ENCODE results near the gene HTR3B.

HTR3B gene

DNA sequence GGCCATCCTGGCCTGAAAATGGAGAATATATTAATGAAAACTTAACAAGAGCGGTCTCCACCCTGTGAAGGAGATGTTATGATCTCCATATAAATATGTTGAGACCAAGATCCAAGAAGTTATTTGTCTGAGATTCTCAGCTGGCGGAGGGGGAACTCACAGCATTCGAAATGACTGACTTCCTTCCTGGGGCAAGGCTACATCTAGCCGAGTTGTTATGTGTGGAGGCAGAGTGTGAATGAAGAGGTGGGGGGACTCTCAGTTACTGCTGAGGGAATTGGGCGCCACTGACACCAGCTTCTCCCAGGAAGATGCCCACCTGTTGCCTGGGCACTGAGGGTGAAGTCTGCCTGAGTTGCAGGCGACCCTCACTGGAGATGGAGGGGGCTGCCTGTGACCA, 76.2 kb downstream of the HTR3B start:
- Histone ChIP-seq H3K4me3 (ENCODE audit: low read depth in 1 of 2, low read length in 2 of 2) (no peak overlapping the region), H3K9me3 (ENCODE audit: low read length) (no peaks in the 10 kb centered on the region), H3K4me1 (ENCODE audit: insufficient read depth, low read length) (no peaks in the 10 kb centered on the region), H3K36me3 (ENCODE audit: insufficient read depth, low read length) (no peaks in the 10 kb centered on the region), H3K9ac (ENCODE audit: low read length) (no peak overlapping the region), H3K27ac (ENCODE audit: low read depth, low read length) (no peak overlapping the region), H3K27me3 (ENCODE audit: control insufficient read depth in 1 of 2, insufficient read depth in 2 of 2, low read length in 2 of 2) (no peaks in the 10 kb centered on the region)

DNA sequence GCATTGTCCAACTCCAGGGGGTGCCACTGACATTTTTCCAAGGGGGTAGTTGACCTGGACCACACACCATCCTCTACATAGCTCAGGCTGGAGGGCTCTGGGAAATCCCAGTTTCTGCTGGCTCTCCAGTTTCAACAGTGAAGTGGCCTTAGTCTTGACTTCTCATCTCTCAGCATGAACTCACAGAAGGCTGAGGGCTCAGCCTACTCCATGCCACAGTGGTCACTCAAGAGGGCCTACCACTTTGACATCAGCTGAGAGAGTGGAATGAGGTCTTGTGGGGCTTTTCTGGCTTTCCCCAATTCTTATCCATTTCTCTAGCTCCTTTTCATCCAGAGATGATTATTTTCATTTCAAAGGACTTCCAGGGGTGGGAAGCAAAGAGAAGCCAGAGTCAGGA, 77.7 kb downstream of the HTR3B start:
- no peak overlapping the region for H3K27ac ChIP-seq (ENCODE audit: low read depth, low read length)
- no peaks in the 10 kb centered on the region for H3K27me3 ChIP-seq (ENCODE audit: control insufficient read depth in 1 of 2, insufficient read depth in 2 of 2, low read length in 2 of 2)
- no peak overlapping the region for H3K9ac ChIP-seq (ENCODE audit: low read length)
- H3K9me3 ChIP-seq (ENCODE audit: low read length) = no peaks in the 10 kb centered on the region
- H3K4me1 ChIP-seq (ENCODE audit: insufficient read depth, low read length) = no peaks in the 10 kb centered on the region
- H3K36me3 ChIP-seq (ENCODE audit: insufficient read depth, low read length) = no peaks in the 10 kb centered on the region
- H3K4me3 ChIP-seq (ENCODE audit: low read depth in 1 of 2, low read length in 2 of 2) = no peak overlapping the region

DNA sequence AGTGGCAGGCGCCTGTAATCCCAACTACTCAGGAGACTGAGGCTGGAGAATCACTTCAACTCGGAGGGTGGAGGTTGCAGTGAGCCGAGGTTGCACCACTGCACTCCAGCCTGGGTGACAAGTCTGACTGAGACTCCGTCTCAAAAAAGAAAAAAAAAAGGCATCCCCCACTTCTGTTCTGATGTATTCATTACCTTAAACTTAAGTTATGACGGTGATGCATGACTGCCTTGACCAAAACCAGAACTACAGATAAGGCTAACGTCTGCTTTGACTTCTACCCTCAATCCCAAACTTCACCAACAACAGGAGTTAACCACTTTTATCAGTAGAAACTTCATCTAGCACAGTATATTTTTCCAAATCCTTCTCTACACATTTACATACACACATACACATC, 80.2 kb downstream of the HTR3B start:
- Histone ChIP-seq H3K27me3 (ENCODE audit: control insufficient read depth in 1 of 2, insufficient read depth in 2 of 2, low read length in 2 of 2) (no peaks in the 10 kb centered on the region), H3K9ac (ENCODE audit: low read length) (no peak overlapping the region), H3K36me3 (ENCODE audit: insufficient read depth, low read length) (no peaks in the 10 kb centered on the region)

DNA sequence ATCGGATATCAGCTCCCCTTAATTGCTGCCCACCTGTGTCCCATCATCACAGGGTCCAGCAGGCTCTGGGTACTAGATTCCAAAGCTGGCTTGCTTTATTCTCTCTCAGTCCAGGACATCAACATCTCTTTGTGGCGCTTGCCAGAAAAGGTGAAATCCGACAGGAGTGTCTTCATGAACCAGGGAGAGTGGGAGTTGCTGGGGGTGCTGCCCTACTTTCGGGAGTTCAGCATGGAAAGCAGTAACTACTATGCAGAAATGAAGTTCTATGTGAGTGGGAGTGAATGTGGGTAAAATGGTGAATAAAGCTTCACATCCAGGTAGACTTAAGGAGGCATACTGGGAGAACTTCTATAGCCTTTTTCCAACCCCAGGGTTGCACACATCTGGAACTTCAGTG, 81.3 kb downstream of the HTR3B start:
- no peak overlapping the region for H3K4me3 ChIP-seq (ENCODE audit: low read depth in 1 of 2, low read length in 2 of 2)
- H3K27ac ChIP-seq (ENCODE audit: low read depth, low read length) = no peak overlapping the region
- no peaks in the 10 kb centered on the region for H3K27me3 ChIP-seq (ENCODE audit: control insufficient read depth in 1 of 2, insufficient read depth in 2 of 2, low read length in 2 of 2)

More for the DNA sequence above, 80.2 kb downstream of the HTR3B start:
- Histone ChIP-seq H3K4me3 (ENCODE audit: low read depth in 1 of 2, low read length in 2 of 2) (no peak overlapping the region), H3K4me1 (ENCODE audit: insufficient read depth, low read length) (no peaks in the 10 kb centered on the region), H3K27ac (ENCODE audit: low read depth, low read length) (no peak overlapping the region), H3K9me3 (ENCODE audit: low read length) (no peaks in the 10 kb centered on the region)

DNA sequence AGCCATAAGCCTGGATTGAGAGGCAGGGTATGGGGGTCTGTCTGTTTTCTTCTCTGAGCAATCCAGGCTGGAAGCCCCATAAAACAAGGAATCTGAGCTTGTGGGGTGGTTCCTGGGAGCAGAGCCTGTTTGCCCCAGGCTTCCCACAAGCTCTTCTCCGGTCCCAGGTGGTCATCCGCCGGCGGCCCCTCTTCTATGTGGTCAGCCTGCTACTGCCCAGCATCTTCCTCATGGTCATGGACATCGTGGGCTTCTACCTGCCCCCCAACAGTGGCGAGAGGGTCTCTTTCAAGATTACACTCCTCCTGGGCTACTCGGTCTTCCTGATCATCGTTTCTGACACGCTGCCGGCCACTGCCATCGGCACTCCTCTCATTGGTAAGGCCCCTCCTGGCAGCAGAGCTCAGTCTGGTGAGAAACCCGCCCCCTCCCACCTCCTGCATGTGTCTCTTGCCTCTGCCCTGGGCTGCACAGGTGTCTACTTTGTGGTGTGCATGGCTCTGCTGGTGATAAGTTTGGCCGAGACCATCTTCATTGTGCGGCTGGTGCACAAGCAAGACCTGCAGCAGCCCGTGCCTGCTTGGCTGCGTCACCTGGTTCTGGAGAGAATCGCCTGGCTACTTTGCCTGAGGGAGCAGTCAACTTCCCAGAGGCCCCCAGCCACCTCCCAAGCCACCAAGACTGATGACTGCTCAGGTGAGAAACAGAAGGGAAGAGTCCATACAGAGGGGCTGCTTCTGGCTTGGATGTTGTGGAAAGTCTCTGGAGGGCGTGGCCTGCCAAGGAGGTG, 82.0 kb downstream of the HTR3B start:
- no peak overlapping the region for H3K9ac ChIP-seq (ENCODE audit: low read length)
- H3K27ac ChIP-seq (ENCODE audit: low read depth, low read length) = no peak overlapping the region
- no peaks in the 10 kb centered on the region for H3K4me1 ChIP-seq (ENCODE audit: insufficient read depth, low read length)
- no peaks in the 10 kb centered on the region for H3K36me3 ChIP-seq (ENCODE audit: insufficient read depth, low read length)
- no peaks in the 10 kb centered on the region for H3K27me3 ChIP-seq (ENCODE audit: control insufficient read depth in 1 of 2, insufficient read depth in 2 of 2, low read length in 2 of 2)
- no peak overlapping the region for H3K4me3 ChIP-seq (ENCODE audit: low read depth in 1 of 2, low read length in 2 of 2)
- H3K9me3 ChIP-seq (ENCODE audit: low read length) = no peaks in the 10 kb centered on the region

More for the DNA sequence above, 81.3 kb downstream of the HTR3B start:
- no peaks in the 10 kb centered on the region for H3K36me3 ChIP-seq (ENCODE audit: insufficient read depth, low read length)
- no peak overlapping the region for H3K9ac ChIP-seq (ENCODE audit: low read length)
- H3K4me1 ChIP-seq (ENCODE audit: insufficient read depth, low read length) = no peaks in the 10 kb centered on the region
- H3K9me3 ChIP-seq (ENCODE audit: low read length) = no peaks in the 10 kb centered on the region

DNA sequence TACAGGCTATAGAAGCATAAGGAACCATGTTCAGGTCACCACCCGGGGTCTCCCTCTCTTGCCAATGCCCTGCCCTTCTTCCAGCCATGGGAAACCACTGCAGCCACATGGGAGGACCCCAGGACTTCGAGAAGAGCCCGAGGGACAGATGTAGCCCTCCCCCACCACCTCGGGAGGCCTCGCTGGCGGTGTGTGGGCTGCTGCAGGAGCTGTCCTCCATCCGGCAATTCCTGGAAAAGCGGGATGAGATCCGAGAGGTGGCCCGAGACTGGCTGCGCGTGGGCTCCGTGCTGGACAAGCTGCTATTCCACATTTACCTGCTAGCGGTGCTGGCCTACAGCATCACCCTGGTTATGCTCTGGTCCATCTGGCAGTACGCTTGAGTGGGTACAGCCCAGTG, 84.8 kb downstream of the HTR3B start:
- no peak overlapping the region for H3K4me3 ChIP-seq (ENCODE audit: low read depth in 1 of 2, low read length in 2 of 2)
- H3K9ac ChIP-seq (ENCODE audit: low read length) = no peak overlapping the region
- no peaks in the 10 kb centered on the region for H3K9me3 ChIP-seq (ENCODE audit: low read length)
- H3K4me1 ChIP-seq (ENCODE audit: insufficient read depth, low read length) = no peaks in the 10 kb centered on the region
- H3K36me3 ChIP-seq (ENCODE audit: insufficient read depth, low read length) = no peaks in the 10 kb centered on the region
- no peak overlapping the region for H3K27ac ChIP-seq (ENCODE audit: low read depth, low read length)
- H3K27me3 ChIP-seq (ENCODE audit: control insufficient read depth in 1 of 2, insufficient read depth in 2 of 2, low read length in 2 of 2) = no peaks in the 10 kb centered on the region

DNA sequence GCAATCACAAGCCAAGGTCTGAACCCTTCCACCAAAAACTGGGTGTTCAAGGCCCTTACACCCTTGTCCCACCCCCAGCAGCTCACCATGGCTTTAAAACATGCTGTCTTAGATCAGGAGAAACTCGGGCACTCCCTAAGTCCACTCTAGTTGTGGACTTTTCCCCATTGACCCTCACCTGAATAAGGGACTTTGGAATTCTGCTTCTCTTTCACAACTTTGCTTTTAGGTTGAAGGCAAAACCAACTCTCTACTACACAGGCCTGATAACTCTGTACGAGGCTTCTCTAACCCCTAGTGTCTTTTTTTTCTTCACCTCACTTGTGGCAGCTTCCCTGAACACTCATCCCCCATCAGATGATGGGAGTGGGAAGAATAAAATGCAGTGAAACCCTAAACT, 85.3 kb downstream of the HTR3B start:
- H3K36me3 ChIP-seq (ENCODE audit: insufficient read depth, low read length) = no peaks in the 10 kb centered on the region
- H3K27me3 ChIP-seq (ENCODE audit: control insufficient read depth in 1 of 2, insufficient read depth in 2 of 2, low read length in 2 of 2) = no peaks in the 10 kb centered on the region
- H3K27ac ChIP-seq (ENCODE audit: low read depth, low read length) = no peak overlapping the region
- H3K4me1 ChIP-seq (ENCODE audit: insufficient read depth, low read length) = no peaks in the 10 kb centered on the region
- H3K4me3 ChIP-seq (ENCODE audit: low read depth in 1 of 2, low read length in 2 of 2) = no peak overlapping the region
- H3K9ac ChIP-seq (ENCODE audit: low read length) = no peak overlapping the region
- no peaks in the 10 kb centered on the region for H3K9me3 ChIP-seq (ENCODE audit: low read length)

DNA sequence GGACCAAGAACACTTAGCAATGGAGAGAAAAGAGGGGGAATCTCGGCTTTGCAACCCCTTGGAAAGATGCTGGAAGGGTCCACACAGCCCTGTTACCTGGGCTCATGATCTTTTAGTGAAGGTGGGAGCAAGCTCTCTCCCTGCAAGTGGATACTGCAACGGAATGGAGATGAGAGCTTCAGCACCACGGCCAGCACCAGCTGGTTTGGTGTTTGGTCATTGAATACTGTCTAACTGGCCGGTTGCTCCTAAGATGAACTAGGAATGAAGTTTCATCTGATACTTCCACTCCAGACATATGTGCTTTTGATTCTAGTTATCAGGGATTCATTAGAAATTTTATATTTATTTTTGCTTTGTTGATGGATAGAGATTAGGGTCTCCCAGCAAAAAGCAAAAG, 86.6 kb downstream of the HTR3B start:
- H3K4me1 ChIP-seq (ENCODE audit: insufficient read depth, low read length) = no peaks in the 10 kb centered on the region
- H3K4me3 ChIP-seq (ENCODE audit: low read depth in 1 of 2, low read length in 2 of 2) = no peak overlapping the region
- H3K27ac ChIP-seq (ENCODE audit: low read depth, low read length) = no peak overlapping the region
- H3K27me3 ChIP-seq (ENCODE audit: control insufficient read depth in 1 of 2, insufficient read depth in 2 of 2, low read length in 2 of 2) = no peaks in the 10 kb centered on the region
- no peaks in the 10 kb centered on the region for H3K9me3 ChIP-seq (ENCODE audit: low read length)
- no peak overlapping the region for H3K9ac ChIP-seq (ENCODE audit: low read length)
- no peaks in the 10 kb centered on the region for H3K36me3 ChIP-seq (ENCODE audit: insufficient read depth, low read length)

DNA sequence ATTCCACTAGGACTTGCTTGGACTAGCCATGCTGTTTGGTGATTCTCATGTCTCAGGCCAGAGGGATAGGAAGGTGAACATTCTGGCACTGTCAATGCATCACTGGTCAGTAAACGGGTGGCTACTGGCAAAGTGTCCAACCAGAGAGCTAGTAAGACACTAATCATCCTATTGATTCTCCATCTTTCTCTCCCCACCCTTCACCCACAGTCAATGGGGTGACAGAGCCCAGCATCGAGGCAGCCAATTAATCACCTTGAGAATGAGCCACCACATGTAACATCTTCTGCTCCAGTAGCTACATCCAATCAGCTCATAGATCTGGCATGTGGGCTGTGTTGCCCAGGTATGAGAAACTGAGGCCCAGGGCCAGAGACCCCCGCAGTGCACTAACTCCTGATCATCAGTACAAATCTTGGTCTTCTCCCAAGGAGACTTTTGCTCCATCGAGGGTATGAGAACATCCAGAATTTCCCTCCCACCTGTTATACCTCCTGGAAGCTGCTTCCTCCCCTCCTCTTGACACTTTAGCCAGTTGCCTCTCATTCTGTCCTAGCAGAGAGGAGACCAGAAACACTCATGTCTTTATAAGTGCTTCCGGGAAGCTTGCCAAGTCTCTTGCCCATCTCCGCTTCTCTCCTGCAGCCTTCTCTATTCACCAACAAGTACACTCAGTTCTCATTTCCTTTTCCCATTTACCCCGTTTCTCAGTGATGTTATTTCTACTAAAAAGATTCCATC, 87.3 kb downstream of the HTR3B start:
- no peaks in the 10 kb centered on the region for H3K36me3 ChIP-seq (ENCODE audit: insufficient read depth, low read length)
- no peaks in the 10 kb centered on the region for H3K4me1 ChIP-seq (ENCODE audit: insufficient read depth, low read length)
- no peaks in the 10 kb centered on the region for H3K9me3 ChIP-seq (ENCODE audit: low read length)
- no peak overlapping the region for H3K4me3 ChIP-seq (ENCODE audit: low read depth in 1 of 2, low read length in 2 of 2)
- H3K9ac ChIP-seq (ENCODE audit: low read length) = no peak overlapping the region
- no peak overlapping the region for H3K27ac ChIP-seq (ENCODE audit: low read depth, low read length)
- no peaks in the 10 kb centered on the region for H3K27me3 ChIP-seq (ENCODE audit: control insufficient read depth in 1 of 2, insufficient read depth in 2 of 2, low read length in 2 of 2)

DNA sequence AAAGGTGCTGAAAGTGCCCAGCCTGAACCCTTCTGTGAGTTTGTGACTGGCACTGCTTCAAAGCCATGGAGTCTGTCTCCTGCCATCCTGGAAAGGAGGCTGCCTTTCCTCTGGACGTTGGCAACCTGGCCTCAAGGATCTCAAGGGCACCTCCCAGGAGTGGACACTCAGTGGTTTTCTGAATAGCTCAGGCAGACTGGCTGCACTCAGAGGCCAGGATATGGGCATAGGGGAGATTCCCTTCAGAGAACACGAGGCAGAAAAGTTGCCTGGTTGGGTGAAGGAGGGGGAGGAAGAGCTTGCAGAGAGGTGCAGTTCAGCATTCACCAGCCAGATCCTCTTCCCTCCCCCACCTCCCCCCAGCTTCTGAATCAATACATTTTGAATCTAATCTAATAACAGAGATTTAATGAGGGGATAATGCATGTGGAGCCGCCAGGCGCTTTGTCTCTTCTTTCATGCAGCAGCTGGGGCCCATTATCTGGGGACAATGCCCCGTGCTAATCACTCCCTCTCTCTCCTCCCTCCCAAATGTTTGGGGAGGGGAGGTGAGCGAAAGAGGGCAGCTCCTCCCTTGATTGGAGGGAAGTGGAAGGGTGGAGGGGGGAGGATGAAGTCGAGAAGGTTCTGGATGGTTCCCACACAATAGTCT, 88.0 kb downstream of the HTR3B start:
- no peak overlapping the region for H3K27ac ChIP-seq (ENCODE audit: low read depth, low read length)
- no peaks in the 10 kb centered on the region for H3K36me3 ChIP-seq (ENCODE audit: insufficient read depth, low read length)
- H3K4me1 ChIP-seq (ENCODE audit: insufficient read depth, low read length) = no peaks in the 10 kb centered on the region
- H3K4me3 ChIP-seq (ENCODE audit: low read depth in 1 of 2, low read length in 2 of 2) = no peak overlapping the region
- no peak overlapping the region for H3K9ac ChIP-seq (ENCODE audit: low read length)
- no peaks in the 10 kb centered on the region for H3K9me3 ChIP-seq (ENCODE audit: low read length)
- H3K27me3 ChIP-seq (ENCODE audit: control insufficient read depth in 1 of 2, insufficient read depth in 2 of 2, low read length in 2 of 2) = no peaks in the 10 kb centered on the region

DNA sequence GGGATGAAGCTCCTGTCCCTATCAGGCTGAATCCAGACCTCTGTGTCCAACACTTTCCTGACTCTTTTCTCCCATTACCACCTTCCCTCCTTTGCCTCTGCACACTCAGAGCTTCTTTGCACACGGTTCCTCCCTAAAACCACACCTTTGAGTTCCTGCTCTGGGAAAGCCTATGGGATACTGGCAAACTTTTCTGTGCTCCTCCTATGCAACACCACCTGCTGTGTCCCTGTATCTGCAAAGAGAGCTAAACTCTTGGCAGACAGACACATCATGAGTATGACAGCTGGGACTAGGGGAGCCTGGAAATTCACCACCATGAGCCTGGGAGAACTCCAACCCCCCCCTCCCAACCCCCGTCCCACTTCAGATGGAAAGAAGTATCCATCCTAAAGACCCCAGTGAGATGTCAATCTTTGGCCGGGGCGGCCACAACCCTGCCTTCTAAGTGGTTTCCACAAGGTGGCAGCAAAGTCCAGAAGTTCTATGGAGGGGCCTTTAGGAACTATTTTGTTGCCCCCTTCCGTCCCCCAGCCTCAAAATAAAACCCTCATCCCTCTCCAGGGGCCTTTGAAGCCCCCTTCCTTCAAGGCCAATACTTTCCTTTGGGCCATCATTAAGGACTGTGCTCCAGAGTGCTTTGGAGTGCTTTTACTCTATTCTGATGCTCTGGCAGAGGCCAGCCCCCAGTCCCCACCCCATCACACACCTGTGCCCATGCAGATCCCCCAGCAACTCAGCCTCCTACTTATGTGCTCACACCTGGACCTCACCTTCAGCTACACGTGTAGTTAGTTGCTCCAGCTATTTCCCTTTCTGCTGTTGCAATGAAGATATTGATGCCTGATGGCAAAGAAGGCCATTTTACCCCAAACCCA, 89.7 kb downstream of the HTR3B start:
- H3K4me1 ChIP-seq (ENCODE audit: insufficient read depth, low read length) = no peaks in the 10 kb centered on the region
- no peak overlapping the region for H3K4me3 ChIP-seq (ENCODE audit: low read depth in 1 of 2, low read length in 2 of 2)
- H3K27ac ChIP-seq (ENCODE audit: low read depth, low read length) = no peak overlapping the region
- no peaks in the 10 kb centered on the region for H3K36me3 ChIP-seq (ENCODE audit: insufficient read depth, low read length)
- H3K9ac ChIP-seq (ENCODE audit: low read length) = no peak overlapping the region
- H3K27me3 ChIP-seq (ENCODE audit: control insufficient read depth in 1 of 2, insufficient read depth in 2 of 2, low read length in 2 of 2) = peaks cover 0 to 5% of the 10 kb centered on the region in 2 donors
- H3K9me3 ChIP-seq (ENCODE audit: low read length) = no peaks in the 10 kb centered on the region

Measured in muscle layer of colon (tissue), 2 donors.